Cardiac muscle cell (in vitro differentiated cells and primary cell): ENCODE data around the gene RASGEF1C. TPM values are rescaled to one million over a fixed set of nuclear protein-coding genes. Genes with fewer than 3 reads are reported as not detected.

Experiments used
- DNase-seq, 2 donors: peaks; one replicate each; pipeline versions ENCODE4 v3.0.0 to v3.0.0-alpha.2; 2010 to 2017; ENCODE audit warnings: low read depth in 1 of 2, low spot score in 1 of 2
- H3K27ac ChIP-seq: fragments of 200-600 bp; sonication (generic); 2 replicates; pipeline ENCODE4 v1.5.1; 2016
- H3K27me3 ChIP-seq: fragments of 200-600 bp; sonication (generic); 2 replicates; pipeline ENCODE4 v1.6.0; 2016; ENCODE audit warnings: control low read depth
- H3K36me3 ChIP-seq: fragments of 200-600 bp; sonication (generic); 2 replicates; pipeline ENCODE4 v1.5.1; 2016; ENCODE audit warnings: control low read depth
- H3K4me1 ChIP-seq: fragments of 200-600 bp; sonication (generic); 2 replicates; pipeline ENCODE4 v1.8.1; 2017; ENCODE audit warnings: low read depth, mild to moderate bottlenecking, mixed run types
- H3K4me3 ChIP-seq: fragments of 200-600 bp; sonication (generic); 2 replicates; pipeline ENCODE4 v1.5.1; 2016; ENCODE audit warnings: mild to moderate bottlenecking
- H3K9me3 ChIP-seq: fragments of 200-600 bp; sonication (generic); 2 replicates; pipeline ENCODE4 v1.5.1; 2017; ENCODE audit warnings: low read depth, mild to moderate bottlenecking, control low read depth
- polyA plus RNA-seq: library from polyadenylated mRNA; unstranded; fragments of >200 nt; fragmentation: Nextera tagmentation; extraction: Ambion mirVana; gene quantifications from 2 replicates; pipeline ENCODE4 v1.2.1, GENCODE V29; 2016
- total RNA-seq: library from RNA; depleted of rRNA; stranded (reverse); fragments of >200 nt; gene quantifications from 2 replicates; pipeline ENCODE4 v1.2.3, GENCODE V29; 2016
- TF ChIP-seq, protein P1 (sequence below): IDR thresholded peaks from 2 replicates; pipeline ENCODE4 v1.5.1; 2012; ENCODE audit warnings: low read depth, mild to moderate bottlenecking, low read length

RASGEF1C gene
- total and polyA plus RNA-seq, 2 experiments from 2014 or later, result 1.5 to 2.5 TPM

DNA sequence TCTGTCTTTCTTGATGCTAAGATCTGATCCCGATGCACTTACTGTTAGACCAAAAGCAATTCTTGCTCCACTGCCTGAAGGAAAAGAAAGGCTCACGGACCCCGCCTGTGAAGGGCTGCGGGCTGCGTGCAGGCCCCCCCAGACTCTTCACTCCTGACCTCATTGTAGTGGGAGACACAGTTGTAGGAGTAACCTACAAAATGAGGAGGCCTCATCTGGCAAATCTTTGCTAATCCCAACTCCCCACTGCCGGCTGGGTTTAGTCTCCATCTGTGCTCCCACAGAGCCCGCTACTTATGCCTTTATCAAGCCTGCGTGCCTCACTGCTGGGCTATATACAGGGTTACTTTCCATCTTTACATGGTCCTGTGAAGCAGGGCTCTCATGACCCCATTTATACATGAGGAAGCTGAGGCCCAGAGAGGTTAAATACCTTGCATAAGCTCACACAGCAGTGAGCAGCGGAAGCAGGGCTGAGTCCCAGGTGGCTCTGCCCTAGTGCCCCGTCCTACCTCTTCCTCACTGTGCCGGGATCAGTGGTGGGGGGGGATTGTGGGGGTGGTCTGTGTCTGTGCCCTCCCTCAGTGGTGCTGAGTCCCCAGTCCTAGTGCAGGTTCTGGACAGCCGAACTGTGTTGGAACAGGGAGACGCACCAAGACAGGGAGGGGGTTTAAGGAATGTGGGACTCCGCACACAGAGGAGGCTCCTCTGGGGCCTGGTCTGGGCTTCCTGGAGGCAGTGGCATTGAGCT is 93.5 kb downstream of the RASGEF1C start:
- Histone ChIP-seq H3K4me3 (no peak overlapping the region), H3K9me3 (no peaks in the 10 kb centered on the region), H3K27me3 (no peaks in the 10 kb centered on the region), H3K4me1 (no peaks in the 10 kb centered on the region), H3K36me3 (no peaks in the 10 kb centered on the region), H3K27ac (peak overlapping the region; percentile 57)
- no peak for DNase-seq
- TF ChIP-seq, protein P1, sequence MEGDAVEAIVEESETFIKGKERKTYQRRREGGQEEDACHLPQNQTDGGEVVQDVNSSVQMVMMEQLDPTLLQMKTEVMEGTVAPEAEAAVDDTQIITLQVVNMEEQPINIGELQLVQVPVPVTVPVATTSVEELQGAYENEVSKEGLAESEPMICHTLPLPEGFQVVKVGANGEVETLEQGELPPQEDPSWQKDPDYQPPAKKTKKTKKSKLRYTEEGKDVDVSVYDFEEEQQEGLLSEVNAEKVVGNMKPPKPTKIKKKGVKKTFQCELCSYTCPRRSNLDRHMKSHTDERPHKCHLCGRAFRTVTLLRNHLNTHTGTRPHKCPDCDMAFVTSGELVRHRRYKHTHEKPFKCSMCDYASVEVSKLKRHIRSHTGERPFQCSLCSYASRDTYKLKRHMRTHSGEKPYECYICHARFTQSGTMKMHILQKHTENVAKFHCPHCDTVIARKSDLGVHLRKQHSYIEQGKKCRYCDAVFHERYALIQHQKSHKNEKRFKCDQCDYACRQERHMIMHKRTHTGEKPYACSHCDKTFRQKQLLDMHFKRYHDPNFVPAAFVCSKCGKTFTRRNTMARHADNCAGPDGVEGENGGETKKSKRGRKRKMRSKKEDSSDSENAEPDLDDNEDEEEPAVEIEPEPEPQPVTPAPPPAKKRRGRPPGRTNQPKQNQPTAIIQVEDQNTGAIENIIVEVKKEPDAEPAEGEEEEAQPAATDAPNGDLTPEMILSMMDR, result no peak

DNA sequence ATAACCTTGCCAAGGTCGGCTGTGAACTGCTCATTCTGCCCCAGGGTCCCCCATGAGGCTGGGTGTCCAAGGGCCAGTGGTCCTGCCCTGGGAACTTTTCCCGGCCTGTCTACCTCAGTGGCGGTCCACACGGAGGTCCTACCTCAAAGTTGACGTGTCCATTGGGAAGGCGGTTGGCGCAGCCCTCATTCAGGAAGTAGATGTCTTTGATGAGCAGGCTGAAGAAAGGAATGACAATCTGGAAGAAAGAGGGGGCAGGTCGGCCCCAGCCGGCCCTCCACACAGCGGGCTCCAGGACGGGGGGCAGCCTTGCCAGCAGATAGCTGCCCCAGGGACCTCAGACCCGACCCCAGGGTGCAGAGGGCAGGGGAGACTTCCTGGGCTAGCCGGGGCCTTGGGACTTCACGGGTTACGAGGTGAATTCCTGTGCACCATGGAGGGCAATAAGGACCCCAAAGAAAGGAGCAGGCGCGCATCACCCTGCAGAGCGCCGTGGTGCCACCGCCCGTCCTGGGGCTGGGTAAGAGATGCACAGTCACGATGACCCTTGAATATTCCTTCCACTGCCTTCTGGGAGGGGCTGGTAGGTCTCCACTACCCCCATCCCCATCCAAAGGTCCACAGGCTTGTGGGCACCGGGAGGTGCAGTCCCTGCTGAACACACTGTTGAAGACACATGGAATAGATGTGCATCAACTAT is 94.6 kb downstream of the RASGEF1C start:
- H3K27me3 ChIP-seq, result no peaks in the 10 kb centered on the region
- DNase-seq, result no peak
- H3K36me3 ChIP-seq, result no peaks in the 10 kb centered on the region
- TF ChIP-seq, protein P1, result no peak
- no peak overlapping the region for H3K27ac ChIP-seq
- H3K9me3 ChIP-seq, result no peaks in the 10 kb centered on the region
- H3K4me3 ChIP-seq, result no peak overlapping the region
- H3K4me1 ChIP-seq, result no peaks in the 10 kb centered on the region

DNA sequence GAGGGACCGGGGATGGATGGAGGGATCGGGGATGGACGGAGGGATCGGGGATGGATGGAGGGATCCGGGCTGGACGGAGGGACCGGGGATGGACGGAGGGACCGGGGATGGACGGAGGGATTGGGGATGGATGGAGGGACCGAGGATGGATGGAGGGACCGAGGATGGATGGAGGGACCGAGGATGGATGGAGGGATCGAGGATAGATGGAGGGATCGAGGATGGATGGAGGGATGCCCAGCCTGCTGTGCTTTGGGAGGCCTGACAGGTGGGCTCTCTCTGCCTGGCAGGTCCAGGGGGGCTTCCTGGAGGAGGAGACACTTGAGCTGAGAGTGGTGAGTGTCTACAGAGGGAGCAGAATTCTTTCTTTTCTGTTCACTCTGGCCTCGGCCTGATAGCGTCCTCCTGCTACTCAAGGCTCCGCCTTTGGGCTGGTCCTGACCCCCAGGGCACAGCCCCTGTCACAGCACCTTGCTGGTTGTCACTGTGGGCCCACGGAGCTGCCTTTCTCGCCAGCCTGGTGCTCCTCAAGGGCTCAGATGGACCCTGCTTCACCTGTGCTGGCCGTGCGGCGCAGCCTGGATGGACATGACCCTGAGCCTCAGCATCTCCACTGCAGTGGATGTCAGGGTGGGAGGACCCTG is 95.2 kb downstream of the RASGEF1C start:
- H3K27me3 ChIP-seq, result no peaks in the 10 kb centered on the region
- H3K27ac ChIP-seq, result no peak overlapping the region
- no peaks in the 10 kb centered on the region for H3K9me3 ChIP-seq
- no peaks in the 10 kb centered on the region for H3K36me3 ChIP-seq
- H3K4me3 ChIP-seq, result no peak overlapping the region
- no peak for DNase-seq
- TF ChIP-seq, protein P1, result no peak
- H3K4me1 ChIP-seq, result no peaks in the 10 kb centered on the region

DNA sequence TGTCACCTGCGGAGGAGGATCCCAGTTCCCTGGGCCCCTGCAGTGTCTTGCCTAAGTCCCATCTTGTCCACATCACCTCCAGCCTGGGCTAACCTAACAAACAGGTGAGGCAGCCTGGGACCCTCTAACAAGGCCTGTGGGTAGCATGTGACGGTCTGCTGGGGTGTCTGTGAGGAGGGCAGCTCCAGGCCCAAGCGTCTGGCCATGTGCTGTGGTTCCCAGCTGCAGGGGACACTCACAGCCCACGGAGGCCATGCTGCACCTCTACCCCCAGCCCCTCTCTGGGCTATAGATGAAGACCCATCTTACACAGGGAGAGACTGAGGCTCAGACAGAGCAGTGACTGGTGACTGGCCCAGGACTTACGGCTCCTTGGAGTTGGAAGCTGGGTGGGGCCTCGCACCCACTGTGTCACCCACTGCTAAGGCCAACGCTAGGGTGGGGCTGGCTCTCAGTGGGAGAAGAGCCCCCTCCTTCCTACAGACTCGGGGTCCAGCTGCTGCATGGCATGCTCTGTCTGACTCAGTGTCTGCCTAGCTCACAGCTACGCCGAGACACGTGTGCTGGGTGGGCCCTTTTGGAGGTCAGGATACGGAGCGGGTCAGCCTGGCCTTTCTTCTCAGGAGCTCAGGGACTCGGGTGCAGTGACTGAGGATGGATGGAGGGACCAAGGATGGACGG is 96.7 kb downstream of the RASGEF1C start:
- Histone ChIP-seq H3K4me1 (no peaks in the 10 kb centered on the region), H3K4me3 (no peak overlapping the region), H3K27ac (no peak overlapping the region), H3K36me3 (no peaks in the 10 kb centered on the region), H3K9me3 (no peaks in the 10 kb centered on the region), H3K27me3 (no peaks in the 10 kb centered on the region)
- DNase-seq, result no peak
- TF ChIP-seq, protein P1, result no peak

DNA sequence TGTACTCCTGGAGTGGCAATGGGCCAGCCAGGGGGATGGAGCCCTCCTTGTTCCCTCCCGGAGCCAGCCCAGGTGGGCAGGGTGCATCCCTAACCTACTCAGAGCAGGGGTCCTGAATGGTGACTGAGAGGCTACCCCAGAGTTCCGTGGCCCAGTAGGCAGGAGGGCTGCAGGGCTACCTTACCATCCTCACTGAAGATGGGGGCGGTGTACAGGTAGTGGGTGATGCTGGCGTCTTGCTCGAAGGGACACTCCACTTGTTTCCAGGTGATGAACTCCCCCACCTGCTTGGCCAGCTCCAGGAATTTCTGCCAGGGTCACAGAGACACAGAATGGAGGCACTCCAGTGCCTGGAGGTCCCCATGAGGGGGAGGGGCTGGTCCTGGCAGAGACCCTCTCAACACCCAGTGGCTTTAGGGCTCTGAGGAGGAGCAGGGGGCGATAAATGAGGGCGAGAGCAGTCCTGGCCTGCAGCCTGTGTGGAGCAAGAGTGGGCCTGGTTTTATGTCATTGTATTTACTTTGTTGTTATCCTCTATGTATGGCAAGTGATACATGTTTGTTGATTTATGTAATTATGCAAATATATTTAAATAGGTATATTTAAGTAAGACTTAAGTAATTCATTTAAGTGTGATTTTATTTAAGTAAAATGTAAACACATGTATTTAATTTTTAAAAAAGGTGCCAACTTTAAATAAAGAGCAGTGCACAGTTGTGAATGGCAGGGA is 97.6 kb downstream of the RASGEF1C start:
- H3K36me3 ChIP-seq, result no peaks in the 10 kb centered on the region
- no peaks in the 10 kb centered on the region for H3K4me1 ChIP-seq
- H3K27me3 ChIP-seq, result no peaks in the 10 kb centered on the region
- no peak overlapping the region for H3K4me3 ChIP-seq
- TF ChIP-seq, protein P1, result no peak
- no peak overlapping the region for H3K27ac ChIP-seq
- no peak for DNase-seq
- H3K9me3 ChIP-seq, result no peaks in the 10 kb centered on the region
